Fibroblast of lung (primary cell): Measurements from ENCODE around the gene CACNG3.

Source experiments
- EZH2 ChIP-seq: IDR thresholded peaks from 2 replicates; pipeline ENCODE4 v1.5.1; 2012; ENCODE audit warnings: low read length, control low read depth, mild to moderate bottlenecking; ENCODE audit errors: missing control alignments
- TF ChIP-seq, protein P1 (sequence below), 2 donors: IDR thresholded peaks in 1 of 2; conservative IDR thresholded peaks in 1 of 2; 1 replicate in 1 of 2; 2 replicates in 1 of 2; pipeline ENCODE4 v1.5.1; 2011 to 2012; ENCODE audit warnings: low read length in 2 of 2, control low read depth in 1 of 2, inconsistent platforms in 1 of 2, low read depth in 1 of 2, mild to moderate bottlenecking in 1 of 2

GRCh38 chr16:24279982-24280515, 23.9 kb downstream of the CACNG3 start:
- TF ChIP-seq, protein P1, sequence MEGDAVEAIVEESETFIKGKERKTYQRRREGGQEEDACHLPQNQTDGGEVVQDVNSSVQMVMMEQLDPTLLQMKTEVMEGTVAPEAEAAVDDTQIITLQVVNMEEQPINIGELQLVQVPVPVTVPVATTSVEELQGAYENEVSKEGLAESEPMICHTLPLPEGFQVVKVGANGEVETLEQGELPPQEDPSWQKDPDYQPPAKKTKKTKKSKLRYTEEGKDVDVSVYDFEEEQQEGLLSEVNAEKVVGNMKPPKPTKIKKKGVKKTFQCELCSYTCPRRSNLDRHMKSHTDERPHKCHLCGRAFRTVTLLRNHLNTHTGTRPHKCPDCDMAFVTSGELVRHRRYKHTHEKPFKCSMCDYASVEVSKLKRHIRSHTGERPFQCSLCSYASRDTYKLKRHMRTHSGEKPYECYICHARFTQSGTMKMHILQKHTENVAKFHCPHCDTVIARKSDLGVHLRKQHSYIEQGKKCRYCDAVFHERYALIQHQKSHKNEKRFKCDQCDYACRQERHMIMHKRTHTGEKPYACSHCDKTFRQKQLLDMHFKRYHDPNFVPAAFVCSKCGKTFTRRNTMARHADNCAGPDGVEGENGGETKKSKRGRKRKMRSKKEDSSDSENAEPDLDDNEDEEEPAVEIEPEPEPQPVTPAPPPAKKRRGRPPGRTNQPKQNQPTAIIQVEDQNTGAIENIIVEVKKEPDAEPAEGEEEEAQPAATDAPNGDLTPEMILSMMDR (conservative IDR thresholded peaks at IDR 0.05 in 1 of 2, IDR thresholded peaks at IDR 0.05 in 1 of 2; ENCODE audit: low read depth in 1 of 2, low read length in 2 of 2): no peak
- TF ChIP-seq EZH2: no peak
